ENCODE results near the gene GDNF. TPM values are rescaled to one million over a fixed set of nuclear protein-coding genes. Genes with fewer than 3 reads are reported as not detected.

The GDNF gene
- total RNA-seq (2013), result not detected
- polyA plus RNA-seq, result not detected
- polyA minus RNA-seq, result not detected in 2 replicates
- total RNA-seq, result 0 to 1.1 (median 0.03) reads per million in 11 experiments

DNA sequence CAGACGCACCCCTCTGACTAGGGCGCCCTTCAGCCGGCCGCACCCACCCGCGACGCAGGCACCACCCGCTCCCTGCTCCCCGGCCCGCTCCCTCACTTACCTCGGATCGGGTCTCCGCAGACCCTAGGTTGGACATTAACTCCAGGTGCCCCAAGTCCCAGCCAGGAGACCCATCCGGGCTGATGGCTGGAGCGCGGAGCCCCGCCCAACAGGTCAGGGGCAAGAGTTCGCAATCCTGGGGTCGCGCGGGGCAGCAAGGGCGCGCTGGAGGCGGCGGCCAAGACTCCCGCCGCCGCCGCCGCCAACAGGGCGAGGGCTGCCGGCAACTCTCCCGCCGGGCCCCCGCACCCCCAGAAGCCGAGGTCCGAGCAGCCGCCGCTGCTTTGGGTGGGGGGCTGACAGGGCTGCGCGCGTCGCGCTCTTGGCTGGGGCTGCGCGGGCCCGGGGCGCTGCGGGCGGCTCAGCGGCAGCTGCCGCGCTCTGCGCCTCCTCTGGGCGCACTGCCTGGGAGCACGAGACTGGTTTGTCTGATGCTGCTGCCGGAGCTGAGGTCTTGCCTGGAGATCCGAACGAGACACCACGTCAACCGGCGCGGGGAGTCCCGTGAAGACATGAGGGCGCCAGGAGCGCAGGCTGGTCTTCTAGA is at the start of gene GDNF:
GDNF (minus strand) TSS at position 635 of the 646 bp plus-strand sequence. CDS start 5,245 bp downstream, outside the sequence.
- peaks cover 82 to 99% (median 96%) of the 10 kb centered on the region in 3 donors for H3K27me3 Mint-ChIP-seq (ENCODE audit: low read depth in 3 of 3)

DNA sequence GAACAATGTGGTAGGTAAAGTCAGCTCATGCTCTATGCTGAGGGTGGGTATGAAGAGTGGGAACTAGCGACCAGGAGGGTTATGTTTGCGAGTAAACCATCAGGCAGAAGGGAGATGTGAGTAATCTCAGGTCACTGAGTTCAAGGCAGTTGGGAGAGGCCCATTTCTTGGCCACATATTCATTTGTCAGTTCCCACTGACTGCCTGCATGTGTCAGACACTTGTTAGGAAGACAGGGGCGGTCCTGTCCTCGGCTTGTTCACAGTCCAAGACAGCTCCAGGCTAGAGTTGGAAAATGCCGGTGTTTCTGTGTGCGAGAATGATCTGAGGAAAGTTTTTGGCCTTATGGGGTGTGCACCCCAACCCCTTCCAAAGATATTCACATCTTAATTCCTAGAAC is 48.6 kb upstream of the GDNF start:
- WGBS (ENCODE audit: insufficient coverage), result 83% methylated on average over 2 of the region's 6 CpGs
- H3K4me1 Mint-ChIP-seq, result peaks cover 9% of the 10 kb centered on the region

More for the DNA sequence above, at the start of gene GDNF:
- Histone ChIP-seq H3K27me3 (ENCODE audit: control insufficient read depth in 2 of 2, insufficient read depth in 2 of 2, low read length in 2 of 2) (peaks cover 74 to 89% of the 10 kb centered on the region in 2 donors), H2AFZ (ENCODE audit: insufficient read depth, low read depth, low read length, poor library complexity, severe bottlenecking) (no peak within 1 kb of the TSS), H3K4me3 (replicated peaks in 1 of 3; ENCODE audit: low read depth in 2 of 3, low read length in 3 of 3) (no peak within 1 kb of the TSS), H4K20me1 (ENCODE audit: insufficient read depth, low read length) (no peaks in the 10 kb centered on the region), H3K36me3 (replicated peaks in 1 of 2; ENCODE audit: control insufficient read depth in 1 of 2, insufficient read depth in 2 of 2, low read length in 2 of 2) (no peaks in the 10 kb centered on the region), H3K27ac (ENCODE audit: low read depth in 1 of 2, low read length in 2 of 2) (no peak within 1 kb of the TSS), H3K4me1 (ENCODE audit: control insufficient read depth in 1 of 2, insufficient read depth in 2 of 2, low read length in 2 of 2) (peaks cover 10 to 19% of the 10 kb centered on the region in 2 donors), H3K9me3 (replicated peaks in 1 of 2; ENCODE audit: control insufficient read depth in 1 of 2, insufficient read depth in 1 of 2, low read length in 2 of 2) (peaks cover 0 to 40% of the 10 kb centered on the region in 2 donors), H3K4me2 (replicated peaks; ENCODE audit: extremely low read depth, low read length, poor library complexity, severe bottlenecking) (no peak within 1 kb of the TSS), H3K9ac (ENCODE audit: insufficient read depth, low read length, poor library complexity, severe bottlenecking) (no peak within 1 kb of the TSS), H3K79me2 (ENCODE audit: insufficient read depth, low read length) (no peaks in the 10 kb centered on the region)
- H3K4me1 Mint-ChIP-seq, result peaks cover 34% of the 10 kb centered on the region
- H3K36me3 Mint-ChIP-seq, result peaks cover 5 to 11% of the 10 kb centered on the region in 2 donors
- WGBS (ENCODE audit: insufficient coverage), result 2% methylated on average over 62 of the region's 66 CpGs
- DNase-seq, result no peak
- intact Hi-C loops (cut with micrococcal nuclease), result loop anchor here (5.0 to 10.0 kb wide), 2 partner anchors 353 to 355 kb away; no protein-coding TSS in a partner anchor
- TF ChIP-seq CTCF (IDR thresholded peaks at IDR 0.05), result no peak
- H3K9me3 Mint-ChIP-seq, result peaks cover 0 to 24% (median 9%) of the 10 kb centered on the region in 7 donors
- H3K27ac Mint-ChIP-seq, result no peak within 1 kb of the TSS
- peak within 1 kb of the TSS in 1 of 2 donors; percentile 90 for H3K4me3 Mint-ChIP-seq

More for the DNA sequence above, 48.6 kb upstream of the GDNF start:
- Mint-ChIP-seq H3K4me3 (no peak overlapping the region), H3K27ac (no peak overlapping the region), H3K36me3 (no peaks in the 10 kb centered on the region), H3K27me3 (ENCODE audit: low read depth in 3 of 3) (peaks cover 2 to 6% (median 2%) of the 10 kb centered on the region in 3 donors), H3K9me3 (peaks cover 0 to 5% (median 0%) of the 10 kb centered on the region in 7 donors)
- H3K4me3 ChIP-seq (replicated peaks in 1 of 3; ENCODE audit: low read depth in 2 of 3, low read length in 3 of 3), result no peak overlapping the region
- H3K4me1 ChIP-seq (ENCODE audit: control insufficient read depth in 1 of 2, insufficient read depth in 2 of 2, low read length in 2 of 2), result peaks cover 6 to 8% of the 10 kb centered on the region in 2 donors
- DNase-seq, result no peak
- H3K27ac ChIP-seq (ENCODE audit: low read depth in 1 of 2, low read length in 2 of 2), result no peak overlapping the region
- H3K4me2 ChIP-seq (replicated peaks; ENCODE audit: extremely low read depth, low read length, poor library complexity, severe bottlenecking), result no peak overlapping the region
- H3K79me2 ChIP-seq (ENCODE audit: insufficient read depth, low read length), result no peaks in the 10 kb centered on the region
- no peaks in the 10 kb centered on the region for H3K9me3 ChIP-seq (replicated peaks in 1 of 2; ENCODE audit: control insufficient read depth in 1 of 2, insufficient read depth in 1 of 2, low read length in 2 of 2)
- H2AFZ ChIP-seq (ENCODE audit: insufficient read depth, low read depth, low read length, poor library complexity, severe bottlenecking), result no peak overlapping the region
- H3K9ac ChIP-seq (ENCODE audit: insufficient read depth, low read length, poor library complexity, severe bottlenecking), result no peak overlapping the region
- TF ChIP-seq CTCF (IDR thresholded peaks at IDR 0.05), result no peak
- intact Hi-C loops (cut with micrococcal nuclease), result no loop called here
- no peaks in the 10 kb centered on the region for H4K20me1 ChIP-seq (ENCODE audit: insufficient read depth, low read length)
- no peaks in the 10 kb centered on the region for H3K36me3 ChIP-seq (replicated peaks in 1 of 2; ENCODE audit: control insufficient read depth in 1 of 2, insufficient read depth in 2 of 2, low read length in 2 of 2)
- no peaks in the 10 kb centered on the region for H3K27me3 ChIP-seq (ENCODE audit: control insufficient read depth in 2 of 2, insufficient read depth in 2 of 2, low read length in 2 of 2)
